Stimulated activated CD4-positive, alpha-beta T cell treated with anti-CD3 and anti-CD28 coated beads, TNF-alpha, amount 100 ng/mL, for 48 hours (primary cell): ENCODE measurements around the gene NUDT5.
"Not testable (repeated sequence)": the region's sequence is repeated elsewhere in the genome, so short reads cannot be mapped to it uniquely, and the experiment has no call there.

Source experiments
- DNase-seq, 3 donors: peaks; one replicate each; pipeline ENCODE4 v3.0.0-alpha.2; 2020; ENCODE audit warnings: low read depth in 3 of 3

The NUDT5 gene

GRCh38 chr10:12205082-12205481 is 9.4 kb upstream of the NUDT5 start:
- no peak for DNase-seq

GRCh38 chr10:12202226-12202625 is 6.5 kb upstream of the NUDT5 start:
- no peak for DNase-seq

- no peak for DNase-seq
Observed at GRCh38 chr10:12201543-12201942, 5.9 kb upstream of the NUDT5 start.

GRCh38 chr10:12200850-12201249 is 5.2 kb upstream of the NUDT5 start:
- no peak for DNase-seq

- no peak for DNase-seq
Observed at GRCh38 chr10:12198156-12198555, 2.5 kb upstream of the NUDT5 start.

GRCh38 chr10:12196531-12197211 is 980 bp upstream of the NUDT5 start:
- no peak for DNase-seq

- no peak for DNase-seq
Observed at GRCh38 chr10:12195281-12195602, 449 bp downstream of the NUDT5 start.

- peak in 1 of 3 donors; percentile 21 for DNase-seq
Observed at GRCh38 chr10:12194752-12195271, 879 bp downstream of the NUDT5 start.

- DNase-seq = no peak
Observed at GRCh38 chr10:12193193-12193592, 2.5 kb downstream of the NUDT5 start.

- DNase-seq = no peak
Observed at GRCh38 chr10:12191715-12192114, 4.0 kb downstream of the NUDT5 start.

GRCh38 chr10:12189426-12189825 is 6.3 kb downstream of the NUDT5 start:
- DNase-seq = no peak

- no peak for DNase-seq
Observed at GRCh38 chr10:12188656-12189055, 7.0 kb downstream of the NUDT5 start.

- DNase-seq = no peak
Observed at GRCh38 chr10:12187321-12187905, 8.3 kb downstream of the NUDT5 start.

- no peak for DNase-seq
Observed at GRCh38 chr10:12186323-12186722, 9.4 kb downstream of the NUDT5 start.

GRCh38 chr10:12184165-12184564 is 11.5 kb downstream of the NUDT5 start:
- no peak for DNase-seq

GRCh38 chr10:12181065-12181775 is 14.5 kb downstream of the NUDT5 start:
- peak; percentile 38 to 63 (median 46) for DNase-seq

- DNase-seq = no peak
Observed at GRCh38 chr10:12180221-12180974, 15.3 kb downstream of the NUDT5 start.

- no peak for DNase-seq
Observed at GRCh38 chr10:12179606-12180170, 16.0 kb downstream of the NUDT5 start.

- no peak for DNase-seq
Observed at GRCh38 chr10:12177642-12178041, 18.0 kb downstream of the NUDT5 start.

- not testable (repeated sequence) for DNase-seq
Observed at GRCh38 chr10:12171512-12171911, 24.2 kb downstream of the NUDT5 start.

- DNase-seq = no peak
Observed at GRCh38 chr10:12165999-12166775, 29.5 kb downstream of the NUDT5 start.
